Inflammatory macrophage (primary cell): ENCODE data around the gene APP.
"Not testable (repeated sequence)": the region's sequence is repeated elsewhere in the genome, so short reads cannot be mapped to it uniquely, and the experiment has no call there.

ENCODE experiments used
- DNase-seq, 2 donors: peaks; one replicate each; pipeline ENCODE4 v3.0.0-alpha.2; 2020 to 2022

The APP gene

DNA sequence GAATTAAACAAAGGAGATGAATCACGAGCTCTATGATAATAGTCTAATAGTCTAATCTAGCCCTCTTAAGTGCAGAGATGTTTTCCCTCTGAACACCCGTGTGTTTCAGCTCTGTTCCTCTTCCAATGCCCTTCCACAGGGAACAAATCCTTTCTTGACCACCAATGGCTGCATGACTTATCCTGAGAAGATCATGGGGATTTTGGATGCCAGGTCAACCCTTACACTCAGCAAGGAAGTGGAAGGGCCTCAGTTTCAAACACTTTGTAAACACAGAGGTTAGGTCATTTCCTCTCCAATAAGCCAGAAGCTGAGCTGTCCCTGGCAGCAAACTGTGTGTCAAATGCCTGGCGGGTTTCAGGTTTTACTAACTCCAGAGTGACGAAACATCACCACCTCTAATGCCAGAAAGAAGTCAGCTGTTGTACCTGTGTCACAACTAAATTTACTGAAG lies 235.8 kb downstream of the APP start:
- no peak for DNase-seq

DNA sequence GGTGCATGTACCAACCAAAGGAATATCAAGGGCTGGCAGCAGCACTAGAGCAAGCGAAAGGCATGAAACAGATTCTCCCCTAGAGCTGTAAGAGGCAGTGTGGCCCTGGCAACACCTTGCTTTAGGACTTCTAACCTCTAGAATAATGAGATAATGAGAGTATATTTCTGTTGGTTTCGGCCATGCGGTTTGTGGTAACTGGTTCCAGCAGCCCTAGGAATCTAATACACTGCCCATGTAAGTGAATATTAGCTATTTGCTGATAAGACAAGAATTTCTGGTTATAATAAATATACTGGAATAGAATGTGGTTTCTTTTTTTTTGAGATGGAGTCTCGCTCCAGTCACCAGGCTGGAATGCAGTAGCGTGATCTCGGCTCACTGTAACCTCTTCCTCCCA lies 236.4 kb downstream of the APP start:
- no peak for DNase-seq

DNA sequence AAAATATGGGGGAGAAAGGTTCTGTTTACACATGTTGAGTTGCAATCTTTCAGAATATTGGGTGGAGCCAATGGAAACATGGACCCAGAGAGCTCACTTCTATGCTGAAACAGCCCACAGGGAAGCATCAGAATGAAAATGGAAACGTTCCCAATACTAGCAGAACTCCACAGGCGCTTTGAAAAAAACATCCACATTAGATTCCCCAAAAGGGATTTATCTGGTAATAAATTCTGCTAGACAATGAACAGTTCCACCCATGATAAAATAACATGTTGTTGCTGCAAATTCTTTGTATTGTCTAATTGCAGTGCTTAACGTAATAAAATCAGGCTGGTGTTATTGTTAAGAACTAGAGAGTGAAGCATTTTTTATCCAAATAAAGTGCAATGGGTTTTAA lies 238.8 kb downstream of the APP start:
- no peak for DNase-seq

DNA sequence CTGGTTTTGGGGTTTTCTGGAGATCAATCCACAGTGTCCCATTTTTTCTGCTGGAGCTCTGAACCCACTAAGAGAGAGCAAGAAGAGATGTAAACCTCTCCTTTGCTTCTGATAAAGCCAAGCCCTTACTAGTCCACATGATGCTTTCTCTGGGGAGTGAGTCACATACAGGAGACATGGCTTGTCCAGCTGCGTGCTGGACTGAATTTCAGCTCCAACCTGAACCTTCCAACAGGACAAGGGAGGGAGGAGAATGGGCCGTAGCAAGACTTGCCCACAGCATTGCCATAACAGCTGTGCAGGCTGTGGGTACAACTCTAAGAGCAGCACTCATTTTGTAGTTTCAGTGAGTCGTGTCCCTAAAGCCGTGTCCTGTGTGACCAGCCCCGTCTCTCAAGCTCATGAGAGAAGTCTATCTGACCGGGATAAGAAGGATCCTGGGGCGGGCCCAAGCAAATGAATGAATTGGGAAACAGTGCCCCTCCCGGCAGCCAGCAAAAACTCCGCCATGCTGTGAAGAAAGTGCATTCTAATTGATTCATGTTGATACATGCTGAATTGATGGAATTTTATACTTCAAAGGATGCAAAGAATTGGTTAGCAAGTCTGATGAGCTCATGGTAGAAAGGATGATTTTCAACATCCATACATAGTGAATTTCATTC lies 240.6 kb downstream of the APP start:
- DNase-seq, result no peak

DNA sequence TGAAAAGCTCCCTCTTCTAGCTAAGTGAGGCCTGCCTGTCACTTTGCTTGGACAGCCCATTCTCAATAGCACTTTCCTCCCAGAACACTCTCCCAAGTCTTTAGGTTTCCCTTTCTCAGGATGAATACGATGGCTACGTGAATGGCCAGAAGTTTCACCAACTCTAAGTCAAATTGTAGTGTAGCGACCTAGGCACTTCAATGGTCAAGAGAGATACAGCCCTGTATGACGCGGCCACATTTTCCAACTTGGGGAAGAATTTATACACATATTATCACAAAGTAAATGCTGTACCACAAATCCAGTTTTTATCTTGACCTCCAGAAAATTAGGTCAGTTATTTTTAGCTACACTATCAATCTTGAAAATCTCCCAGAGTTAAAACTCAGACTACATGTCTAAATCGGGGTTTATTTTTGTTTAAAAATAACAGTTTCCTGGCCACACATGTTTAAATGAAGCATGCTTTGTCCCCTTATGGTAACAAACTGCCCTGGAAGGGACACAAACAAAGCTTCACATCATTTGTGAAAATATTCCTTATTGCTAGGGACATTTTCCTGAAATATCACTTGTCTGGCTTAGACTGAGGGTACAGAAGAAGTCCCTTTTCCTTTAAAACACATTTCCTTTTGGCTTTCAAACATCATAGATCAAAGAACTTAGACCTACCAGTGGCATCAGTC lies 243.2 kb downstream of the APP start:
- no peak for DNase-seq

DNA sequence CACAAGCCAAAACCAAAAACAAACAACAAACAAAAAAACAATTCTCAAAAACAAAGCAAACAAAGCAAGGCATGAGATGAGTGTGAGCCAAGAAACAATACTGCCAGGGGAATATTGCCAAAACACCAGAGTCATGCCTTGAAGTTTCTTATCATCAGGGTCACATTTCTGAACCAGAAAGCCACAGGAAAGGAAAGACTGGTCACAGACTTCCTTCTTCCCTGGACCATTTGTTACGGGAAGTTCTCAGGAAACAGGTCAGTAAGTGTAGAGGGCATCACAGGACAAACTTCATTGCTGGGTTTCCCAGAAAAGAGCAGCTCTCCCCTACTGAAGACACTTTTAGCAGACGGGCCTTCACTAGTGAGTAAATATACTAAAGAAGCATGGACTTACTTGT lies 244.6 kb downstream of the APP start:
- no peak for DNase-seq

DNA sequence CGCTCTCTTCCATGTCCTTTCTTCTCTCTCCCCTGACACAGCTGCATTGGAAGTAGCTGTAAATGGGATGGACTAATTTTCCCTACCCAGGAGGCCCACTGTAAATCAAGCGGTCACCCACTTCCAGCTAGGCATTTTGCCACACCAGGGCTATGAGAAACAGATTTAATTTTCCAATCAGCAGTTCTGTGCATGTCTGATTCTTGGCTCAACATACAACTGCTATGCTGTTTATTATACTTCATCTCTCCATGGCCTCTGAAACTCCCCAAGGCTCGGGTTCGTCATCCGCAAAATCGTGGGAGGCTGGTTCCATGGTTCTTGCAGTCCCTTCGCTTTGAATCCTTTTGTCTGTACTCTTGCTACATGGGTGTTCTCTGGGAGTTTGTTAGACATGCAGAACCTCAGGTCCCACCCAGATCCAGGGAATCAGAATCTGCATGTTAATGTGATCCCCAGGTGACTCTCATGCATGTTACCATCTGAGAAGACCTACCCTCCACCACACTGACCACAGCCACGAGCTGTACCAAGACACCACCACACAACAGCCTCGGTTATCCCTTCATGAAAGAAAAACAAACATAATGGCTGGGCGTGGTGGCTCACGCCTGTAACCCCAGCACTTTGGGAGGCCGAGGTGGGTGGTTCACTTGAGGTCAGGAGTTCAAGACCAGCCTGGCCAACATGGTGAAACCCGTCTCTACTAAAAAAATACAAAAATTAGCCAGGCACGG lies 245.3 kb downstream of the APP start:
- no peak for DNase-seq

DNA sequence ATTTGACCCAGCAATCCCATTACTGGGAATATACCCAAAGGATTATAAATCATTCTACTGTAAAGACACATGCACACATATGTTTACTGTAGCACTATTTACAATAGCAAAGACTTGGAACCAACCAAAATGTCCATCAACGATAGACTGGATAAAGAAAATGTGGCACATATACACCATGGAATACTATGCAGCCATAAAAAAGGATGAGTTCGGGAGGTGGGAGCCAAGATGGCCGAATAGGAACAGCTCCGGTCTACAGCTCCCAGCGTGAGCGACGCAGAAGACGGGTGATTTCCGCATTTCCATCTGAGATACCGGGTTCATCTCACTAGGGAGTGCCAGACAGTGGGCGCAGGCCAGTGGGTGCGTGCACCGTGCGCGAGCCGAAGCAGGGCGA lies 252.4 kb downstream of the APP start:
- not testable (repeated sequence) for DNase-seq

DNA sequence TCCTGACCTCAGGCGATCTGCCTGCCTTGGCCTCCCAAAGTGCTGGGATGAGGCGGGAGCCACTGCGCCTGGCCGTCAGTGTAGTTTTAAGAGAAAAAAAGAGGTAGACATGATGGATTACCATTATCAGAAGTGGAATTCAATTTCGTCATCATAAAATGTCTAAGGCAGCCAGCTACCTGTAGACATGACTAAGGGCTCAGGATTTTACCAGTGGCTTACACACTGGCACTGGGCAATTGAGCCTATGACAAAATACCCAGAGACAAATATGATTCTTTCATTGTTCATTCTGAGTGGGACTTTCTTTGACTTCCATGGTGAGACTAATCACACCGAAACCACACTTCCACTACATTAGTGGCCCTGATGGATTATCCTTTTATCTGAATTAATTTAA lies 254.3 kb downstream of the APP start:
- DNase-seq, result no peak

DNA sequence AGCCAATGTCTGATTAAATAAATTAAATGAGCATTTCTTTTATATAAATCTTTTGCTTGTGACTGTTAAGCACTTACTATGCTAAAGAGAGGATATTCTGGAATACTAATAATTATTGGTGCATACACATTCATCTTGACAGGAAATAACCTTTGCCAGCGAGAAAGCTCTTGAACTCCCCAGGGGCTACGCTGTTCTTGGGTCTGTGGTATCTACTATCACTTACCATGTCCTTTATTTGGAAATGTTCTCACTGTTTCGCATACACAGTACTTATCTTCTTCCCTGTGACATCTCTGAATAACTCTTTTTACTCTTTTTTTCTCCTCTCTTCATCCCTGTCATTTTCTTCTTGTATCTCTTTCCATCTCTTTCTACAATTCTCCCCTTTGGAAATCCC lies 257.1 kb downstream of the APP start:
- no peak for DNase-seq

DNA sequence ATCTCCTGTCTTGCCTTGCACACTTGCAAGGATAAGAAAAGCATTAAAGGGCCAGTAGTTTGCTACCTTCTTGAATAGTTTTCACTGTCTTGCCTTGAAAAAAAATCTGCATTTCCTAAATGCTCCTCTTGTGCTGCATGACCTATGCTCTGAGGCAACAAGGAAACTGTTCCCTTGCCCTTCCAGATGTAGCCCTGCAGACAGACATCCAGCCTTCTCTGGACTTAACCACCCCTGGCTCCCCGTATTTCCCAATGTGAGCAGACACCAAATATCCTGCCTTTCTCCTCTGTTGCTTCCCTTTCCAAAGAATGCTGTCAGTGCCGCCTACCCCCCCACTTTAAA lies 258.2 kb downstream of the APP start:
- no peak for DNase-seq

DNA sequence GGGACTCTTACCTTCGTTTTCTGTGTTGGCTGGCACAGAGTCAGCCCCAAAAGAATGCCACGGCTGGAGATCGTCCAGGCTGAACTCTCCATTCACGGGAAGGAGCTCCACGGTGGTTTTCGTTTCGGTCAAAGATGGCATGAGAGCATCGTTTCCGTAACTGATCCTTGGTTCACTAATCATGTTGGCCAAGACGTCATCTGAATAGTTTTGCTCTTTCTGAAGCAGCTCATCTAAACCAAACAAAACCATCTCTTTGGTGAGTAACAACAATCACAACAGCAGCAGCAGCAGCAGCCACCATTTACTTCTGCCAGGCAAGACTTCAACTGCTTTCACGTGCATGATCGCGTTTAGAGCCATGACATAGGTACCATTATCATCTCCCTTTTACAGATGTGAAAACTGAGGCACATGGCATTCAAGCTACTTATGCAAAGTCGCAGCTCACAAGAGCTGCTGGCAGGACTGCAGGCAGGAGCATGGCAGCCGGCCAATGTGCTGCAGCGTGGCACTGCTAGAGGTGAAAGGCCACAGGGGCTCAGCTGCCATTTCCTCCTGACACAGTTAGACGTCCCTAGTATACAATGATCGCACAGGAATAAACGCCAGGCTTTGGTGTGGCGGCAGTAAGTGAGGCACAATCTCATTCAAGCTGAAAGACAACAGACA lies 258.7 kb downstream of the APP start:
- DNase-seq, result no peak

DNA sequence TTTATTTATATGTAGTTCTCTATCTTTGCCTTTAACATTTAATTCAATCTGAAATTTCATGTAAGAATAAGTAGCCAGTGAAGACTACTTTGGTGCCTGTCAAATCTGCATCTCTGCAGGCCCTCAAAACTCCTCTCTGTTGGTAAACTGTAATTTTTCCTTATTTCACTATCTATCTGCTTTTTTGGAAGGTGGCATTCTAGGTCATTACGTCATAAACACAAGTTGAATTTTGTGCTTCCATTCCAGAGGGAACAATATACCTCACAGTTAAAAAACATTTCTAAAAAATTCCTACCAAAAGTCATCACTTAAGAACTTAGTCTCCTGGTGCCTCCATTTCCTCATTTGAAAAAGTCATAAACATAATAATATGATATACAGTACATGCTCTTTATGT lies 259.8 kb downstream of the APP start:
- DNase-seq, result no peak

DNA sequence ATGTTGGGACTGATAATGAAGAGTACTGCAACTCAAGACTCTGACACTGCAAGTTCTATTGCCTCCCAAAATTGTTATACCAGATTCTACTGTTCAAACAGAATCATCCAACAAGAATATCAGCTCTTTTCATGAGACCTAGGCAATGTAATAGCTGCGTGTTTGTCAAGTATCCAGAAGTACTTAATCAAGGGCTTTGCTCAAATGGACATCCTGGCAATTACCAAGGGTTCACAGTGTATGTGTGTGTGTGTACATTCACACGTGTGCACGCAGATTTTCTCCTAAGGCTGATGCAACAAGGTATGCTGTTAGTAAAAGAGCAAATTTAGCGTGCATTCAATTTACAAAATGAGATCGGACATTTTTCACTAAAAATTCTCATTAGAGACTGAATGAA lies 261.2 kb downstream of the APP start:
- DNase-seq, result no peak

DNA sequence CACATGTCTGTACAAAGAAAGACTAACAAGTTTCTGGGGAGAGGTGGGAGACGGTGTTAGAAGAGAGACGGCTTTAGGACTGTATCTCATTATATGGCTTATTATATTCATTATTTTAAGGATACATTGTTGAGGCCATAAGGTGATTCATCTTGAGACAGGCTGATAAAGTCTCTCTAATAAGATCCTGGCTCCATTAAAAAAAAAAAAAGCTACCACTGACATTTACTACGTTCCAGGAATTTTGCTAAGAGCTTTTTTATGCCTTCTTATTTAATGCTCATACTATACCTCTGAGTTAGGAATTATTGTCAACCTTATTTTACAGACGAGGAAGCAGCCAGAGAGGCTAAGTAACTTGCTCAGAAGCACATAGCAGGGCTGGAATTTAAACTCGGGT lies 262.1 kb downstream of the APP start:
- DNase-seq, result no peak

DNA sequence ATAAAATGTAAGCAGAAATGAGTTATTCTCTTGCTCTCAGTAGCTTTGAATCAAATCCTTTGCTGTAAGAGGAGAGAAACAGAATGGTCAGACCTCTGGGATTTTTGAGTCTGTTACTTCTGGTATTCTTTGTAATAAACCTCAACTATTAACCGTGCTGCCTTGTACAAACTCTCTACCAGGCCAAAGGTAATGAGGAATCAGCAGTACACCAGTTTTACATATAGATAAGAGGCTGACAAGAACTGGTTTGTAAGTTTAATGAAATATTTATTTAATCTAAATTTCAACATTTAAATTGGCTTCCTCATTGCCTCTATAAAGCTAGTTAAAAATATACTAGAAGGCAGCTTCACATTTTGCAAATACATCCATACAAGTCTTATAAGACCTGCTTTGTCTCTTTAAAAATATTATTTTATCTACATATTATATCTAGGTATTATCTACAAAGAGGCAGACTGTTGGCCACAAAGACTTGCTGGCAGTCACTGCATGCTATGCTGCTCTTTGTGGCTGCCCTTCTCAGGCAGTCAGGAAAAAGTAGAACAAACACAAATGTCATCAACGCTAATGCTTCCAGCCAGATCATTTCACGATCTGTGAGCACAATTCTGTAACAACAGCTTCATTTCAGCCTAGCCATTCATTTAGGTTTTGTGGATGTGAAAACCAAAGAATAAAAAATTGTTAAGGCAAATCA lies 262.8 kb downstream of the APP start:
- no peak for DNase-seq

DNA sequence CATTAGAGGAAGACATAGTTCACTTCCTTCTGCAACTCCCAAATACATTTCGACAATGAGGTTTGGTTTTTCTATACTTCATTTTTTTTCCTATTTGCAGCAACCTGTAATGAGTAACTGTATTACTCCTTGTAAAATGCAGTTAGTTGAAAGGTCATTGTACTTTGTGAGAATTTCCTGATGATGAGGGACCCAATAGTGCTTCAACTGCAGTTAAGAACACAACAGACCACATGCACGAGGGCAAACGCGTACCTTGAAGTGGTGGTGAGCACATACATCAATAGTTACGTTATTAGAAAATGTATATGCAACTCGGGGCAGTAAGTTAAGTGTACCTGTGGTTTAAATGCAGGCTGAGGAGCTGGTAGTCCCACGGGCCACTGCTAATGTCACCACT lies 264.0 kb downstream of the APP start:
- no peak for DNase-seq

DNA sequence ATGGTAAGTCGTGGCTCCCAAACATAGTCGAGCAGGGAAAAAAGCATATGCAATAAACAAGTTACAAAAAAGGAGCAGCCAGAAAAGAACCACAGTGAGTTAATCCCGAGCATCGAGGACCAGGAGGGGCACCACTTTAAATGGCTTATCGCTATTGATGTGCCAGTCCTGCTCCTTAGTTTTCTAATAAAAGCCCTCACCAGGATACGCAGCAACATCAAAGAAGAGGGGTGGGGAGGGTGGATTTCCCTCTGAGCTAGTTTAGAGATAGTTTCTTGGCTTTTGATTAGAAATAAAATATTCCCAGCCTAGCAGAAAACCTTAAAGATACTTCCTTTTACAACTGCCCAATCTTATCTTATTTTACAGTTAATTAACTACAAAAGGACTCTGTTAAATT lies 265.4 kb downstream of the APP start:
- DNase-seq, result no peak

DNA sequence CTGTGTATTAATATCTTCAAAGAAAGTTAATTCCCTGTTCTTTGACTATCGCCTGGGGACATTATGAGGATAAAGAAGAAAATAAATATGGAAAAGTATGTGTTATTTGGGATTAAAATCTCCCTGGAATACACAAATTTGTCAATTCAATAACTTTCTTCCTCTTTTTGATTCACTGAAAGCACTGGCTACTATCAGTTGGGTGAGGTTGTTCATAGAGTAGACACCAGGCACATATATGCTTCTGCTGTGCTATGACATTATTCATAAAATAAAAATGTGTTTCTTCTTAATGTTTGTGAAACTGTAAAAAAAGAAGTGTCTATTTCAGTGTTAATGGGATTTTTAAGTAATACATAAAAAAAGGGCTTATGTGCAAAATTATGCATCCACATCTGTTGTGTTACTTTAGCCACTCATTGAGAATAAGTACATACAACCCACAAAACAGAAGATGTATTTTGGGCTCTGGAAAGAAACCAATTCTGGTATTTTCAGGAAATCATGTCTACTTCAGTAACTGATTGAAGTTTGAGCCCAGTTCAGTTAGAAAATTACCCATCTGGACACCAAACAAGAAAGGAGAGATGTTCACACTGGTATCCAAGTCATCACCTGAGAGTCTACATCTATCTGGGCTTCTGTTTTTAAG lies 266.4 kb downstream of the APP start:
- peak in 1 of 2 donors; percentile 11 for DNase-seq

DNA sequence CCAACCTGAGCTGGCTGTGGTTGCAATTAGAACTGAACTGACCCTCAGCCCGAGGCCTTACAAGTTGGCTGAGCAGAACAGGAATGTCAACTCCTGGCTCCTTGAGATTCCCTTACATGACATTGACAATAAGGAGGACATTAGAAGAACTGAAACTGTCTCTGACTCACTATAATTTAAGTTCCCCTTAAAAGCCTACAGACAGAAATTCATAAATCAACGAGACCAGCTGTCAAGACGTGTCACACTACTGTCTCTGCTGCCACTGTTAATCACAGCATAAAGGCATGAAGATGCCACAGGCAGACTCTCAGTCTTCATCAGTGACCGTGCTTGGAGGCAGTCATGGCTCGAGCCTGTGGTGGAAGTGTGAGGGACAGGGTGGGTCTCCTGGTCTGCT lies 267.0 kb downstream of the APP start:
- peak; percentile 72 to 81 for DNase-seq

DNA sequence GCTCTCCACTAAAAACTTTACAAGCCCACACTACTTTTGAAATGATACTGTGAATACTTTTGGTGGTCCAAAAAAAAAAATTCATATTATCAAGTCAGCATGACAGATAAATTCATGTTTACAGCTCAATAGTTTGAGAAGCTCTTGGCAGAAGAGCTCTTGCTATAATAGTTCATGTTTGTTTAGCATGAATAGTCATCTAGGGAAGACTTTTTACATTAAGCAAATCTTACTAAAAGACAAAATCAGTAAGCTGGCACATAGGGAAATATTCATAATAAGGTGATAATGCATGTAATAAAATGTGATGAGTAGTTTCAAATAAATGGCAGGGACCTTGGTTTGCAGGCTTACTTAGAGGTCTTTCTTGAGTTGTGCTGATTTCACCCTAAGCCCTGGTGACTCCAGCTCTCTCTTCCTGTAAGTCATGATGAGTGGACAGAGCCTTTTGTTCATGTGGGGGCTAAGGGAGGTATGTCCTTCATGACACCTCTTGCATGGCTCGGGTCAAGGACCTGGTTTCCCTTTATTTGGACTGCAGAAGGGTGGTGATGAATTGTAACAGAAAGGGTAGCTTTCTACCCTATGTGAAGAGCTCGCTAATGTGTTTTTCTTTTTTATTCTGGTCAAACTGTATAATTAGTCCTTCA lies 269.1 kb downstream of the APP start:
- no peak for DNase-seq

DNA sequence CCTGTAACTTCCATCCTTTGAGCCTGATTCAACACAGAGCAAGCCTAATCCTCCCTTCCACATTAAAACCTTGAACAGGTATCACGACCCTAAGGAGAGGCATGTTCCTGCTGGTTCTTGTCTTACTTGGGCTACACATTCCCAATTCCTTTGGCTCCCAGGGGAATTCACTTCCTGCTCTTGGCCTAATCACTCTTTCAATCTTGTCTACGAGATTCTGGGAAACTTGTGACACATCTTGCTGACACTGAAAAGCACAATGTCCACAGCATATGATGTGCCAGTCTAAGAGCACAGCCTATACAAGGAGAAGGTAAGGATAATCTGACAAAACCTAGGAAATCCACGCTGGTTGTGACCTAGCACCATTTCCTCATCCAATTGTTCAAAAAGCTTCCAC lies 271.9 kb downstream of the APP start:
- DNase-seq, result no peak
